HG02610 (cell line): Measurements from ENCODE around the gene EDEM1.

Experiments
- ATAC-seq: cut with Tn5 transposase; IDR thresholded peaks from one replicate; pipeline ENCODE4 v1.9.1; 2021; ENCODE audit warnings: mild to moderate bottlenecking, moderate library complexity; ENCODE audit not compliant: unreplicated experiment

EDEM1 gene

DNA sequence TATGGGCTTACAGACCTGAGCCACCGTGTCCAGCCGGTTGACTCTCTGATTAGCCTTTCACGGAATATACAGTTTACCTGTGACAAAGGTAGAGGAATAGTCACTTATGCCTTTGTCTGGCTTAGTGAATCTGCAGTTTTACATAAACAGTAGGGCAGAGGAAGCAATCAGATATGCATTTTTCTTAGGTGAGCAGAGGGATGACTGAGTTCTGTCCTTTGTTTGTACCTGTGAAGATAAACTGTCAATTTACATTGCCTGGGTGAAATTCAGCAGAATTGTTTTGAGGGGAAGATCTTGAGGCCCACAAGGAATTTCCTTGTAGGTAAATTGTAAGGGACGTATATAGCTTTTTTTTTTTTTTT lies 10.8 kb downstream of the EDEM1 start:
- ATAC-seq = no peak

DNA sequence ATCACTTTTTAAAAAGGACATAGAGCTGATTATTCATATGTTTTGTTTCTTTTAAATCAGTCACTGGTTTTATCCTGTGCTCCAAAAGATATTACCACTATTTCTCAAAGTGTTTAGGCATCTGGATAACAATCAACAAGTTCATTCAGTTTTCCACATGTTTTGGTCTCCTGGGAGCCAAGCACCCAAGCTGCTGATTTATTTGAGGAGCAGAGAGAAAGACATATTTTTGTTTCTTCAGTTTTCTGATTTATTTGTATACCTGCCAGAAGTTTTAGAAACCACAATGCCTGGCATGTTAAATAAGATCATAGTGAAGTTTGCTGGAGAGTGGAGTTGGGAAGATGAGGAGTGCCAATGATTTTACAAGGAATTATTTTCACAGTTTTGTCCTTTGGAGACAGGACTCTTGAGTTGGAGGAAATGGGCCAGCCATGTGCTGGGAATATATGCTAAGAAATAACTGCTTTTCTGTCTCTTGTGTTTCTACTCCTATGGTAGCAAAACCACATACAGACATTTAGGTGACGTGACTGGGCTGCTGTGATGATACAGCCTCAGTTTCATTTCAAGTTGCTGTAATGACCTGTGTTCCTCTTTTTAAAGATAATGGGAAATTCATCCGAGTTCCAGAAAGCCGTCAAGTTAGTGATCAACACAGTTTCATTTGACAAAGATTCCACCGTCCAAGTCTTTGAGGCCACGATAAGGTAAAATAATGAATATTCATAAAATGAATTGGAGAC lies 11.7 kb downstream of the EDEM1 start:
- ATAC-seq = peak; percentile 50

DNA sequence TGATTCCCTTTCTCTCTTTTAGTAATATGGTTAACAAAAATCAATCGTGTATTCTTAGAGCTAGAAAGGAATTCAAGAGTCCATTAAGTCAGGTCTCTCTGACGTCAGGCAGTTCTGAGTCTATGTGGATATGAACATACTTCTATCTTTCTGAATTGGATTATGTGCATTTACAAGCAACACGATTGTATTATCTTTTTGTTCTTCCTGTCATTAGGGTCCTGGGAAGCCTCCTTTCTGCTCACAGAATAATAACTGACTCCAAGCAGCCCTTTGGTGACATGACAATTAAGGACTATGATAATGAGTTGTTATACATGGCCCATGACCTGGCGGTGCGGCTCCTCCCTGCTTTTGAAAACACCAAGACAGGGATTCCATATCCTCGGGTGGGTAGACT lies 14.0 kb downstream of the EDEM1 start:
- ATAC-seq = no peak

DNA sequence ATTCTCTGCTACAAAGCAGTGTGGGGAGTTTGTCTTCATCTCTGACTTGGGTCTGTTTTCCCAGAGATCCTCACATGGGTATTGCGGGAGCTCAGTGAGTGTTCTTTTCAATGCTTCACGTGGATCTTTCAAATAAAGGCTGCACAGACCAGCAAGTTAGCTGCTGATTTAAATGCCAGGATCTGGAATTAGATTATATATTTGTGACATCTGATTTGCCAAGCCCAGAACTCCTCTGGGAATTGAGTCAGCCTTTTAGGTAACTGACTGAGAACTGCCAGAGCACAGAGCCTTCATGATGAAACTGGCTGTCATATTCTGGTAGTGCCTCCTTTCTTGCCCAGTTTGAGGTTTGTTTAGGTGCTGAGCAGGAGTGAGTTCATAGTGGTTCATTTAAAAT lies 14.7 kb downstream of the EDEM1 start:
- no peak for ATAC-seq

DNA sequence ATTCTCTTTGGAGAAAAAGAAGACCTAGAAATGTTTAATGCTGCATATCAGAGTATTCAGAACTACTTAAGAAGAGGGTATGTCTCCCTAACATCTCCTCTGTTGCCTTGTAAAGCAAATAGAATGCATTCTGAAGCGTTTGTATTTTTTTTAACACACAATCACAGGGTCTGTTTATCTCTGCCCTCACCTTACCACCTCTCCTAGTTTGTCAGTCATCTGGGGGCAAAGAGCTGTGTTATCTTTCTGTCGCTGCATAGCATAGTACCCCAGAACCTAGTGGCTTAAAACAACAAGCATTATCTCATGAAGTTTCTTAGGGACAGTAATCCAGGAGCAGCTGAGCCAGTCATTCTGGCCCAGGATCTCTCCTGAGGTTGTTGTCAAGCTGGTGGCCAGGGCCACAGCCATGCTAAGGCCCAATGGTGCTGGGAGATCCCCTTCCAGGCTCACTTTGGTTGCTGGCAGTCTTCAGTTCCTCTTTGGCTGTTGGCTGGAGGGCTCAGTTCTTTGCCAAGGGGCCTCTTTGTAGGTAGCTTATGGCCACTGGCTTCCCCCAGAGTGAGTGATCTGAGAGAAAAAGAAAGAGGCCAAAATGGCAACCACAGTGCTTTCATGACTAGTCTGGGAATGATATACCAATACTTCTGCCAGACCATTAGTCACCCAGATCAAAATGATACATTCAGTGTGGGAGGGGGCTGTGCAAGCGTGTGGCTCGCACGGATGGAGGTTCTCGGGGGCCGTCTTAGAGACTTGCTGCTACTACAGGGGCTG lies 17.8 kb downstream of the EDEM1 start:
- ATAC-seq = peak; percentile 98

DNA sequence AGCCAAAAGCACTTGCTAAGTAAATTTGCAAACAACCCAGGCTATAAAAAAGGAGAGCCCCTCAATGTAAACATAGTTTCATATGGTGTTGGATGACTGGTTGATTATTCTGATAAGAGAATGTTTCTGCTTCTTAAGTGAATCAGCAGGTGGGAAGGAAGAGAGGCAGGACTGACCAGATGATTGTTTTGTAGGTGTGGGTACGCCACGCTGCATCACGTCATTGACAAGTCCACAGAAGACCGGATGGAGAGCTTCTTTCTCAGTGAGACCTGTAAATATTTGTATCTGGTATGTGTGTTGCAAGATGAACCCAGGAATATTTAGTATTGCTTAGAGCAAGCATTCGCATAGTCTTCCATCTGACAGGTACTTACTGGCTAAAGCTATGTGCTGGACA lies 23.4 kb downstream of the EDEM1 start:
- no peak for ATAC-seq

DNA sequence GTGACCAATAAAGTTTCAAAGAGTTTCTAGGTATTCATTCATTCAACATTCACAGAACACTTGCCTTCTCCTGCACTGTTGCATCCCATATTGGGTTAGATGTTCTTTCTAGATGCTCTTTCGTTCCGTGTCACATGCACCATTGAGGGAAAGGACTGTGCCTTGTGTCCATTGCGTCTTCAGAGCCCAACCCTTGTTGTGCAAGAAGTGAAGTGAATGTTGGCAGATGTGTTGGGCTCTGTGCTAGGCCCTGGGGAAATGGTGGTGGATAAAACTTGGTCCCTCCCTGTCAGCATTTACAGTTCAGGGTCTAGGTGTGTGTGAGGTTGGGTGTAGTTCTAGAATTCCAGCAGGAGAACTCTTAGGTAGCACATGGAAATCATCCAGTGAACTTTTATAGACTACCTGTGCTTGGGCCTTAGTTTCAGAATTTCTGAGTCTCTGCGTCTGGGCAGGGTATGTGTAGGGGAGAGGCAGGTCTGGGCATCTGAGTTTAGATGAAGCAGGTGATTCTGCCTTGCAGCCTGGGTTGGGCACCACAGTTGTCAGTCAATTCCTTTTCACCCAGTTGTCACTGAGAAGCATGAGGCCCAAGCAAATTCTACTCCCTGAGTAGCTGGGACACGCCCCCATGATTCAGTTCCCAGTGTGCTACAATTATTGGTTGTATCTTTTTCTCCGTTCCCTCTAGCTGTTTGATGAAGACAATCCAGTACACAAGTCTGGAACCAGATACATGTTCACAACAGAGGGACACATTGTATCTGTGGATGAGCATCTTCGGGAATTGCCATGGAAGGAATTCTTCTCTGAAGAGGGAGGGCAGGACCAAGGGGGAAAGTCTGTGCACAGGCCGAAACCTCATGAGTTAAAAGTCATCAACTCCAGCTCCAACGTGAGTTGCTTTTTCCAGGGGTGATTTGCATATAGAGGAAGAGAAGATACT lies 25.4 kb downstream of the EDEM1 start:
- no peak for ATAC-seq

DNA sequence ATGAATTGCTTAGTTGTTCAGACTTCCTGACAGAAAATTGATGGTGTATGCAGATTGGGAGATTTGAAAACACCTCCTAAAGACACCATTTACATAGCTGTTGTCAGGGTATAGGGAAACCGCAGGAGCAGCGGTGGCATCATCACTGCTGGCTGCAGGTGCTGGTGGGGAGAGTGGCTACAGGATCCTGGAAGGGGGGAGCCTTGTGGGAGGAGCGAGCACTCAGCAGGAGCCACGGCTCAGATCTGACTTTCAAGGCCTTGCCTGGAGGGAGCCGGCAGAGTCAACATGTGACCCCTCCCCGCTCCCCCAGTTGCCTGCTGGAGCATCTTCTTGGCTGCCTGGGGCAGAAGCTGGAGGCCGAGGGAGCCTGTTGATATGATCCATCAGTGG lies 26.1 kb downstream of the EDEM1 start:
- ATAC-seq = no peak

DNA sequence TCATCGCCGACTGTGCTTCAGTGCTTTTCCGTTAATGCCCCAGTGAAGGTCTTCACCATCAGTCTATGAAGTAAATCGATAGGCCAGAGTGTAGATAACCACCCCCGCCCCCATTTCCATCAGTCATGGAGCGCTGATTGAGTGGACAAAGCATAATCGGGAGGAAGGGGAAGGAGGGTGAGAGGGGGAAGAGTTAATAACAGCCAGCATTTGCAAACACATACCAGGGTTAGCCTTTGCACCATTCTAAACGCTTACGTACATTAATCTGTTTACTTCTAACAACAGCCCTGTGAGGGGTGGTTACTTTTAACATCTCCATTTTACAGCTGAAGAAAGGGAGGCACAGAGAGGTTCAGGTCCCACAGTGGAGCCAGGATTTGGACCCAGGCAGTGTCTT lies 26.8 kb downstream of the EDEM1 start:
- no peak for ATAC-seq

DNA sequence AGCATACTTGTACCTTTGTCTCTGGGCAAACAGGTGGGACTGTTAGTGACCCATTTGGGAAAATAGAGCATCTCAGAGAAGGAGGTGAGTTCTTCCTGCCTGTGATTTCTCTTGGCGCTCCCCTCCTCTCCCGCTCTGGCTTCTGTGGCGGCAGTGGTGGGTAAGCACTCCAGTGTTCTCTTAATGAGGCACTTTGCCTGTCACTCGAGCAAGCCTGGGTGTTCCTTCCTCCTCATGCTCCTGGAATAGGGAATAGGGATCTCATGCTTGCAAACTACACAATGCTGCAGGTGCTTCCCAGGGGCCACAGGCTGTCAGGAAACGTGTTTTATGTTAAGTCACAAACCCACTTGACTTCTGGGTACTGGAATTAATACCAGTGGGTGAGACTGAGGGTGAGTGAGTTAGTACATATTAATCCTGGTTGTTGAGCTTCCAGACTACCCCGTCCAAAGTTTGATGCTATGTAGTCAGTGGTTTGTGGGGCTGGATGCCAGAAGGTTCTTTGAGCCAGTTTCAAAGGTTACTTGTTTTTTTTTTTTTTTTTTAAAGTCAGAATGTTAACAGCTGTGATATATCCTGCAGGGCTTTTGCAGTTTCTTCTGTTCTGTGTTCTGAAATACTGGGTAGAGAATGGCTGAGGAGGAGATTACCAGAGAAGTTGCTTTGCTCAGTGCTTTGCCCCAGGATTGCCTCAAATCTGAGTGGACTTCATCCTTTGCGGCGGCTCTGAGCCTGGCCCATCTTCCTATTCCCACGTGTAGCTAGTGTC lies 30.5 kb downstream of the EDEM1 start:
- no peak for ATAC-seq

DNA sequence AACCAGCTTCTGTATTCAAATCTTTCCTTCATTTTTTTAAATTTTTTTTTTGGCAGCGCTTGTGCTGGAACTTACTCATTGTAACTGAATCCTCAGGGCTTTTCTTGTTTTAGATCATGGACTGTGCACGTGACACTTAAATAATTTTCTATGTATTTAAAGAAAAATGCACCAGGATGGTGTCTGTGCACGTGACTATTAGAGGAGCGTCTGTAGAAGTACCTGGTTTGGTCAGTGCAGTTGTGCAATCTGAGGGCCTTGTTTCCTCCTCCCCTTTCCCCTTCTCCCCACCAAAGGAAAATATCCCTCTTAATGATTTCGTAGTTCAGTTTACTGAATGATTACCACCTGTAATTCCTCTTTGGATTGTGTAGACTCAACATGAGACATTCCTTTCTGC lies 31.3 kb downstream of the EDEM1 start:
- no peak for ATAC-seq

DNA sequence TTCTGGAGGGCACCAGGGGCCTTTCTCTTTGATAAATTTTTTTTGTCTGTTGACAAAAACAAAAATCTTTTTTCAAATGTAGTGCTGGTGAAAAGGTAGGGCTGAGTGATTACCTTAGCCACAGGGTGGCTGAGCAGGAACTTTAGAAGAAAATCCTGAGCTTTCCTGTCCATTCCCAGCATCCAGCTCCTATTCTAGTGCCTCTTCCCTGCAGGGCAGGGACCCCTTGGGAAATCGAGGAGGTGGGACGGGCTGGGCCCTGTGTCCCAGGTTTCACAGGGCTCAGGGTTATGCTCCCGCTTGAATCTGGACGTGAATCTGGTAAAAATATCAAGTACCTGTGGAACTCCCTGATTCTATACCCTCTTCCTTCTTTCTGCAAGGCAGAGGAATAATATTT lies 31.7 kb downstream of the EDEM1 start:
- ATAC-seq = no peak

DNA sequence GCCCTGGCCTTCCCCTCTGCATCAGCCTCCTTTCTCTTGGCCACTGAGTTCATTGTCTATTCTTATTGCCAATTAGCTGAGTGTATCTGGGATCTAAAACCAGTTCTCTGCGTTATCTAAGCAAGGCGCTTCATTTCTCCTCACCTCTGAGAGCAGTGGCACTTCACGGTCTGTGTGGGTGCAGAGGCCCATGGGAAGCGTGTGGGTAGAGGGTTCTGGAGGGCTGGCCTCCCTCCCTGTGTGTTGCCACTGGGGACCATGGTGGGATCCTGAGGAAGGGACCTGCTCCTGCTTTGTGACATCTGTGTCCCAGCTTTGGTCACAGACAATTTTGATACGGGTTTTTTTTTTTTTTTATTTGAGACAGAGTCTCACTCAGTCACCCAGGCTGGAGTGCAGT lies 32.7 kb downstream of the EDEM1 start:
- ATAC-seq = no peak

DNA sequence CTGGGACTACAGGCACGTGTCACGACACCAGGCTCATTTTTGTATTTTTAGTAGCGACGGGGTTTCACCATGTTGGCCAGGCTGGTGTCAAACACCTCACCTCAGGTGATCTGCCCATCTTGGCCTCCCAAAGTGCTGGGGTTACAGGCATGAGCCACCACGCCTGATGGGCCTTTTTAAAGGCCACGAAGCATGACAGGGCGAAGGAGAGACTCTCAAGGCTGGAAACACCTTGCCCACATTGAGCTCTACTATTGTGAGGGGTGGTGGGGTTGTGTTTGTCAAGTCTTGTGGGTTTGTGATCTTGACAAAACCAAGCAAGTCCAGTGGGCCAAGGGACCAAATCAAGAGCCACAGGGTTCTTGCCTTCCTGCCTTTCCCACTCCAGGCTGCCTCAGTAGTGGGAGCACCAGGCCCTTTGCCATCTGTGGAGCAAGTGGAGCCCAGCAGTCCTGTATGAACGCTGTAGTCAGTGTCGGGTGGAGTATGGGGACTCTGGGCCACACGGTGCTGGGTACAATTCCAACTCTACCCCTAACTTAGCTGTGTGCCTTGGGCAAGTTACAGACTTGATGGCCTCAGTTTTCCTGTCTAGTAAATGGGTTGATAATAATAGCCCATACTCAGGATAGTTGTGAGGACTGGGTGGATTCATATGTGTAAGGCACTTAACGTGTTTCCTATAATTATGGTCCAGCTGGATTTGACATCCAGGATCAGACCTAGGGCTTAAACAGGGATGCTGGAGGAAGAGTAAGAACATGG lies 33.3 kb downstream of the EDEM1 start:
- no peak for ATAC-seq

DNA sequence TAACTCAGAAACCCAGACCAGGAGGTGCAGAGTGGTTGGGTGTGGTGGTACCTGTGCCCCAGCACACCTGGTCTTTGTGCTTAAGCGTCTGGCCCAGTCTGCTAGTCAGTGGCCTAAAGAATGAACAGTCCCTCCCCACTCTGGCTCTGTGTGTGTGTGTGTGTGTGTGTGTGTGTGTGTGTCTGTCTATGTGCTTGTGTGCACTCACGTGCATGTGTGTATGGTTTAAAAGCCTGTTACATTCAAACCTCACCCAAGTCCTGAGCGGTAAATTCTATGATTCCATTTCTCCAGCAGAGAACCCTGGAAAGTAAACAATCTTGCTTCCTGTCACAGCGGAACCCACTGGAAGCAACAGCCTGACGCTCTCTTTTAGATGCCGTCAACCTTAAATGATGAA lies 34.2 kb downstream of the EDEM1 start:
- ATAC-seq = no peak

DNA sequence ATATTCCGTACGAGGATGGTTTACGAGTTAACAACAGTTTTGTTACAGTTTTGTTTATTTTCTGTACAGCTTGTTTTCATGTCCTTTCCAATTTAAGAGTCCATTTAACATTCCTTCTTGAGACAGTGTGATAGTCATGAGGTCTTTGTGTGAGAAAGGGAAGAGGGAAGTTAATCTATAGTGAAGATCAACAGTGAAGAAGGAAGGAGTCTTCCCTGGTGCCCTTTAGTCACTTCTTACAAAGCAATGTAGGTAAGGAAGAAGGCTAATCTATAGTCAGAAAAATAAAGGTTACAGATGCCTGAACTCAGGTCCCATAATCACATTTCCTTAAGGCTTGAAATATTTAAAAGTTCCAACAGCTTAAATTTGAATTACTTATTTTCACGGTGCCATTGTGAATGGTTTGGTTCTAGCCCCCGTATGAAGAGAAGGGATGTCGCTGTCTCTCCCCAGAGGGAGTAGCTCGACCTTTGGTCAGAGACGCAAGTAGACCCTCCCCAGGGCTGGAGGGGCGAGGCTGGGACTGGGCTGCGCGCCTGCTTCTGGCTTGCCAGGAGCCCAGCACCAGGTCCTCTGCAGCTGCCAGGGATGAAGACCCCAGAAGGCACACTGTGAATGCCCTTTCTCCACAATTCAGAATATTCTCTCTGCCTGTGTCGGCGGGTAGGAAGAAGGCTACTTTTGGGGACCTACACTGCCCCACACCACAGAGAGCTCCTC lies 34.9 kb downstream of the EDEM1 start:
- no peak for ATAC-seq

DNA sequence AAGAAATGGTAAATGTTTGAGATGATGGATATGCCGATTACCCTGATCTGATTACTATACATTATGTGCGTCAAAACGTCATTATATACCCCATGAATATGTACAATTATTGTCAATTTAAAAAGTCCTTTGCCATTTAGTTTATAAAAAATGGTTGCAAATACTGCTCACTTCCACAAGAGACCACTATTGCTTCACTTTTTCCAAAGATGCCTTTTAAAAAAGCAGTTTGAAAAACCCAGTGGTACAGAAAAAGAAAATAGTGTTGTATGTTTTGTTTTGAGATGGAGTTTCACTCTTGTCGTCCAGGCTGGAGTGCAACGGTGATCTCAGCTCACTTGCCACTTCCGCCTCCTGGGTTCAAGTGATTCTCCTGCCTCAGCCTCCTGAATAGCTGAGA lies 39.3 kb downstream of the EDEM1 start:
- ATAC-seq = no peak

DNA sequence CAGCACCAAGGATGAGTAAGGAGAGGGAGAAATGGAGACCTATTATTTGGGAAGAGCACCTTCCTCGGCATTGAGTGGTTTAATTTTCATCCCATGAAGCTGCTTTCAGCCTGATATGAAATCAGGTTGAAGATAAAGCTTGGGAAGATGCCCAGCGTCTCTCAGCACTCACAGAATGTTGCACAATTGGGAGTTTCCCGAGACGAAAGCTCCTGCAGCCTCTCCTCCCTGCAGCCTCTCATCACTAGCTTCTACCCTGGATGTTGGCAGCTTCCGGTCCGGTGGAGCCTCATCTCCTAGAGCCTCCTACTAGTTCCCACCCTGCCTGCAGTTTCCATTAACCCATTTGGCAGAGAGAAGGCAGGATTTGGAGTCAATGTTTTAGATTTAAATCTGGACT lies 40.3 kb downstream of the EDEM1 start:
- no peak for ATAC-seq

DNA sequence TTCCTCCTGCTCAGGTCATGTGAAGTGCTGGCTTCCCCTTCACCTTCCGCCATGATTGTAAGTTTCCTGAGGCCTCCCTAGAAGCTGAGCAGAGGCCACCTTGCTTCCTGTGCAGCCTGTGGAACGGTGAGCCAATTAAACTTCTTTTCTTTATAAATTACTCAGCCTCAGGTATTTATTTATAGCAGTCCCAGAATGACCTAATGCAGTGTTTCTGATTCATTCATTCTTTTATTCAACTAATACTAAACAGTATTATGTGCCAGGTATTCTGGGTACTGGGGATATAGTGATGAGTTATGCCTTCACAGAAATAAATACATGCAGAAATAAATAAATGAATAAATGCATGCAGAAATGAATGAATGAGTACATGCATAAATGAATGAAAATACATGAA lies 41.9 kb downstream of the EDEM1 start:
- ATAC-seq = no peak
